ENCODE data around the gene CYP2A7.
"Not testable (repeated sequence)": the region's sequence is repeated elsewhere in the genome, so short reads cannot be mapped to it uniquely, and the experiment has no call there.

DNA sequence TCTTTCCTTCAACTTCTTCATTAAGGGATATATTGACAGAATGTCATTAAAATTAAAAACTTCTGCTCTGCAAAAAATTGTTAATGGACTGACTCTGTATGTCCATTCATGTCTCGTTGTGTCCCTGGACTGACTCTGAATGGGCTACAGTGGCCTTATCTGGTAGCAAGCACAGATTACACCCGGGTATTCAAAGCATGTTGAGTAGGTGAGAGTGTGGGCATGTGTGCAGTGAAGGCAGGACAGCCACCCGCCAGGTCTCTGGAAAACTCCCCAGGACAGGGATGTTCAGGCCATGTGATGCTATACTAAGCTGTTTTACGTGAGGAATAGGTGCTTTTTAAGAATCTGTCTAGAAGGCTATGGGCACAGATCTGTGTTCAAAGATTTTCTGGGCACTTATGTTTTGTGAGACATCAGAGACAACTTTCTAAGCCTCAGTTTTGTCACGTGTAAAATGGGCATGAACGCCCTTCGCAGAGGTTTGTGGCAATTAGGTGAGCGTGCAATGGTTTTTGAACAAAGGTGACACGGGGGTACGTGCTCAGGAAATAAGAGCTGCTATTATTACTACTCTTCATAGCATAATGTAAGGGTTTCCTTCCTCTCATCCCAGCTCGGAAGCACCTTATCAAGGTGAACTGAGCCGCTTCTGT, 38.9 kb downstream of the CYP2A7 start:
- TF ChIP-seq, protein P1, sequence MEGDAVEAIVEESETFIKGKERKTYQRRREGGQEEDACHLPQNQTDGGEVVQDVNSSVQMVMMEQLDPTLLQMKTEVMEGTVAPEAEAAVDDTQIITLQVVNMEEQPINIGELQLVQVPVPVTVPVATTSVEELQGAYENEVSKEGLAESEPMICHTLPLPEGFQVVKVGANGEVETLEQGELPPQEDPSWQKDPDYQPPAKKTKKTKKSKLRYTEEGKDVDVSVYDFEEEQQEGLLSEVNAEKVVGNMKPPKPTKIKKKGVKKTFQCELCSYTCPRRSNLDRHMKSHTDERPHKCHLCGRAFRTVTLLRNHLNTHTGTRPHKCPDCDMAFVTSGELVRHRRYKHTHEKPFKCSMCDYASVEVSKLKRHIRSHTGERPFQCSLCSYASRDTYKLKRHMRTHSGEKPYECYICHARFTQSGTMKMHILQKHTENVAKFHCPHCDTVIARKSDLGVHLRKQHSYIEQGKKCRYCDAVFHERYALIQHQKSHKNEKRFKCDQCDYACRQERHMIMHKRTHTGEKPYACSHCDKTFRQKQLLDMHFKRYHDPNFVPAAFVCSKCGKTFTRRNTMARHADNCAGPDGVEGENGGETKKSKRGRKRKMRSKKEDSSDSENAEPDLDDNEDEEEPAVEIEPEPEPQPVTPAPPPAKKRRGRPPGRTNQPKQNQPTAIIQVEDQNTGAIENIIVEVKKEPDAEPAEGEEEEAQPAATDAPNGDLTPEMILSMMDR (IDR thresholded peaks at IDR 0.05; ENCODE audit: insufficient read depth, low read length, poor library complexity, severe bottlenecking), result not testable (repeated sequence)
- not testable (repeated sequence) for TF ChIP-seq EZH2phosphoT487 (conservative IDR thresholded peaks at IDR 0.05; ENCODE audit: low read length)

All from SU-DHL-6 (cell line).